ENCODE data around the gene CPNE5.

DNA sequence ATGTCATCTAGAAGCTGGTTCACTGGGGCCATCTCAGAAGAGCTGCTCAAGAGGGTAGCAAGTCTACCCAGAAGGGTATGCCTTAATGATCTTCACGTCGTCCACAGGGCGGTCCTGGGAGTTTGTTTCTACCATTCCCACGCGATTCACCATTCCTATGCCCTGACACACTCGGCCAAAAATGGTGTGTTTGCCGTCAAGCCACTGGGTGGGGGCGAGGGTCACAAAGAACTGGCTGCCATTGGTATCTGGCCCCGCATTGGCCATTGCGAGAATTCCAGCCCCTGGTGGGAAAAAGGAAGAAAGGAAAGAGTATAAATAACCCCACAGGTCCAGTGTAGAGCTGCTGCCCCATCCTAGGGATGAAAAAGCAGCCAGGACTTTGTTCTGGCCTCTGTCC lies 16.5 kb upstream of the CPNE5 start:
- TF ChIP-seq, protein P1, sequence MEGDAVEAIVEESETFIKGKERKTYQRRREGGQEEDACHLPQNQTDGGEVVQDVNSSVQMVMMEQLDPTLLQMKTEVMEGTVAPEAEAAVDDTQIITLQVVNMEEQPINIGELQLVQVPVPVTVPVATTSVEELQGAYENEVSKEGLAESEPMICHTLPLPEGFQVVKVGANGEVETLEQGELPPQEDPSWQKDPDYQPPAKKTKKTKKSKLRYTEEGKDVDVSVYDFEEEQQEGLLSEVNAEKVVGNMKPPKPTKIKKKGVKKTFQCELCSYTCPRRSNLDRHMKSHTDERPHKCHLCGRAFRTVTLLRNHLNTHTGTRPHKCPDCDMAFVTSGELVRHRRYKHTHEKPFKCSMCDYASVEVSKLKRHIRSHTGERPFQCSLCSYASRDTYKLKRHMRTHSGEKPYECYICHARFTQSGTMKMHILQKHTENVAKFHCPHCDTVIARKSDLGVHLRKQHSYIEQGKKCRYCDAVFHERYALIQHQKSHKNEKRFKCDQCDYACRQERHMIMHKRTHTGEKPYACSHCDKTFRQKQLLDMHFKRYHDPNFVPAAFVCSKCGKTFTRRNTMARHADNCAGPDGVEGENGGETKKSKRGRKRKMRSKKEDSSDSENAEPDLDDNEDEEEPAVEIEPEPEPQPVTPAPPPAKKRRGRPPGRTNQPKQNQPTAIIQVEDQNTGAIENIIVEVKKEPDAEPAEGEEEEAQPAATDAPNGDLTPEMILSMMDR (IDR thresholded peaks at IDR 0.05): no peak
- TF ChIP-seq POLR2A (IDR thresholded peaks at IDR 0.05): no peak

All from Peyer's patch (tissue), 4 donors.